ENCODE measurements around the gene HNF4A. TPM values are rescaled to one million over a fixed set of nuclear protein-coding genes. Genes with fewer than 3 reads are reported as not detected.

Gene HNF4A
- total and polyA plus RNA-seq, 7 donors = 0.03 to 0.13 (median 0.03) TPM; not detected in 4

- intact Hi-C loops (cut with DNase I) = loop anchor here in 1 of 2 donors (5.0 kb wide), 1 partner anchor 65 kb away; no protein-coding TSS in a partner anchor
- Histone ChIP-seq H3K4me1 (no peaks in the 10 kb centered on the region), H3K4me3 (no peak overlapping the region), H3K27me3 (ENCODE audit: insufficient read depth in 3 of 3, low read length in 2 of 3) (peaks cover 0 to 23% (median 4%) of the 10 kb centered on the region in 3 donors), H3K36me3 (ENCODE audit: insufficient read depth in 1 of 2, low read depth in 1 of 2) (no peaks in the 10 kb centered on the region), H3K9me3 (no peaks in the 10 kb centered on the region), H3K27ac (no peak overlapping the region)
- no peak for ATAC-seq
- 92% methylated on average over 8 of the region's 8 CpGs for WGBS, 3 donors
- no peak for TF ChIP-seq CTCF (IDR thresholded peaks at IDR 0.05)
- no peak for DNase-seq
Observed at GRCh38 chr20:44392088-44392775, 36.7 kb downstream of the HNF4A start.

- Histone ChIP-seq H3K9me3 (no peaks in the 10 kb centered on the region), H3K27me3 (ENCODE audit: insufficient read depth in 3 of 3, low read length in 2 of 3) (peaks cover 0 to 17% (median 4%) of the 10 kb centered on the region in 3 donors), H3K36me3 (ENCODE audit: insufficient read depth in 1 of 2, low read depth in 1 of 2) (no peaks in the 10 kb centered on the region), H3K27ac (no peak overlapping the region), H3K4me1 (no peaks in the 10 kb centered on the region), H3K4me3 (no peak overlapping the region)
- intact Hi-C loops (cut with DNase I) = loop anchor here in 1 of 2 donors (5.0 kb wide), 1 partner anchor 64 kb away; no protein-coding TSS in a partner anchor
- 51 to 73% (median 67%) methylated on average over 5 of the region's 5 CpGs for WGBS, 3 donors
- TF ChIP-seq CTCF (IDR thresholded peaks at IDR 0.05) = no peak
- DNase-seq (no peak), ATAC-seq (no peak)
Observed at GRCh38 chr20:44392776-44393607, 37.5 kb downstream of the HNF4A start.

- no peak overlapping the region for H3K4me3 ChIP-seq
- DNase-seq = no peak
- no peak for ATAC-seq
- TF ChIP-seq CTCF (IDR thresholded peaks at IDR 0.05) = no peak
- intact Hi-C loops (cut with DNase I) = loop anchor here in 1 of 2 donors (5.0 kb wide), 1 partner anchor 63 kb away; no protein-coding TSS in a partner anchor
- 53 to 58% (median 54%) methylated on average over 9 of the region's 9 CpGs for WGBS, 3 donors
- no peaks in the 10 kb centered on the region for H3K36me3 ChIP-seq (ENCODE audit: insufficient read depth in 1 of 2, low read depth in 1 of 2)
- H3K9me3 ChIP-seq = no peaks in the 10 kb centered on the region
- H3K4me1 ChIP-seq = no peaks in the 10 kb centered on the region
- H3K27ac ChIP-seq = no peak overlapping the region
- H3K27me3 ChIP-seq (ENCODE audit: insufficient read depth in 3 of 3, low read length in 2 of 3) = peaks cover 0 to 9% (median 4%) of the 10 kb centered on the region in 3 donors
Observed at GRCh38 chr20:44393608-44394451, 38.3 kb downstream of the HNF4A start.

- DNase-seq = no peak
- TF ChIP-seq CTCF (IDR thresholded peaks at IDR 0.05) = no peak
- no peaks in the 10 kb centered on the region for H3K9me3 ChIP-seq
- intact Hi-C loops (cut with DNase I) = loop anchor here in 1 of 2 donors (5.0 kb wide), 1 partner anchor 63 kb away; no protein-coding TSS in a partner anchor
- no peaks in the 10 kb centered on the region for H3K4me1 ChIP-seq
- no peak for ATAC-seq
- no peak overlapping the region for H3K4me3 ChIP-seq
- H3K36me3 ChIP-seq (ENCODE audit: insufficient read depth in 1 of 2, low read depth in 1 of 2) = no peaks in the 10 kb centered on the region
- no peak overlapping the region for H3K27ac ChIP-seq
- peaks cover 0 to 6% (median 4%) of the 10 kb centered on the region in 3 donors for H3K27me3 ChIP-seq (ENCODE audit: insufficient read depth in 3 of 3, low read length in 2 of 3)
- WGBS, 3 donors = 77 to 85% (median 78%) methylated on average over 2 of the region's 2 CpGs
Observed at GRCh38 chr20:44394452-44394701, 38.9 kb downstream of the HNF4A start.

All from psoas muscle (tissue), 8 donors.